Breast epithelium (tissue), 3 donors: ENCODE data around the gene COPS7B.

ENCODE experiments used
- POLR2A ChIP-seq: fragments of 450-650 bp; IDR thresholded peaks from one replicate; pipeline ENCODE4 v1.6.1; 2016; ENCODE audit warnings: antibody characterized with exemption, mild to moderate bottlenecking, moderate library complexity
- POLR2AphosphoS5 ChIP-seq, 3 donors: sonication (generic); formaldehyde crosslinking; IDR thresholded peaks; one replicate each; pipeline ENCODE4 v1.6.1; 2017; ENCODE audit warnings: antibody characterized with exemption in 3 of 3
- TF ChIP-seq, protein P1 (sequence below), 3 donors: fragments of 450-650 bp; IDR thresholded peaks; one replicate each; pipeline ENCODE4 v1.5.1; 2016 to 2017; ENCODE audit warnings: antibody characterized with exemption in 3 of 3, mild to moderate bottlenecking in 3 of 3, moderate library complexity in 3 of 3

DNA sequence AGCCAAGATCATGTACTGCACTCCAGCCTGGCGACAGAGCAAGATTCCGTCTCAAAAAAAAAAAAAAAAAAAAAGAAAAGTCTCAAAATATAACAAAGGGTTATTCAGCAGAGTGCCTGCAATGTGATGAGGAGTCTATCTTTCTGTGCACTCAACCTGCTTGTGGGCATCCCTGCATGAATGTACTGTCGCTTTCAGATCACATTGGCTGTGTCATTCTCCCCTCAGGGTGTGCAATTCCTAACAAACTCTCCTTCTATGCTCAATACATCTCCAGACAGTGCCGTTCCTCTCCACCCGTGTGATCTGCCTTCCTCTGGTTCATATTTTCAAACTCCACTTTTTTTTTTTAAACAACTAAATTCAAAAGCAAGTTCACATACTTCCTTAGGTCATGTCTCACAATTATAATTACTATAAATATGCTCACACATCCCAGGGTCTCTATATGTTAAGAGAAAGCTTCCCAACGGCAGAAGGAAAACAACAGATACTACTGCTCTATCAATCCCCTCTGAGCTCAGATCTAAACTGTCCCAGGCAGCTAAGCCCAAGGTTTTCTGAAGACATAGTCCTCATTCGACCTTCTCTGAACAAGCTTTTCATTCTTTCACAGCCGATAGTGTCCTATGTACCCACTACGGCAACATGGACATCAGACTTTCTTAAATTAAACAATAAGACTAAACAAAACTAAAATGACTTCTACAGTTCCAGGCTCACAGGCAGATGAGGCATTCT, 42.7 kb upstream of the COPS7B start:
- TF ChIP-seq, protein P1, sequence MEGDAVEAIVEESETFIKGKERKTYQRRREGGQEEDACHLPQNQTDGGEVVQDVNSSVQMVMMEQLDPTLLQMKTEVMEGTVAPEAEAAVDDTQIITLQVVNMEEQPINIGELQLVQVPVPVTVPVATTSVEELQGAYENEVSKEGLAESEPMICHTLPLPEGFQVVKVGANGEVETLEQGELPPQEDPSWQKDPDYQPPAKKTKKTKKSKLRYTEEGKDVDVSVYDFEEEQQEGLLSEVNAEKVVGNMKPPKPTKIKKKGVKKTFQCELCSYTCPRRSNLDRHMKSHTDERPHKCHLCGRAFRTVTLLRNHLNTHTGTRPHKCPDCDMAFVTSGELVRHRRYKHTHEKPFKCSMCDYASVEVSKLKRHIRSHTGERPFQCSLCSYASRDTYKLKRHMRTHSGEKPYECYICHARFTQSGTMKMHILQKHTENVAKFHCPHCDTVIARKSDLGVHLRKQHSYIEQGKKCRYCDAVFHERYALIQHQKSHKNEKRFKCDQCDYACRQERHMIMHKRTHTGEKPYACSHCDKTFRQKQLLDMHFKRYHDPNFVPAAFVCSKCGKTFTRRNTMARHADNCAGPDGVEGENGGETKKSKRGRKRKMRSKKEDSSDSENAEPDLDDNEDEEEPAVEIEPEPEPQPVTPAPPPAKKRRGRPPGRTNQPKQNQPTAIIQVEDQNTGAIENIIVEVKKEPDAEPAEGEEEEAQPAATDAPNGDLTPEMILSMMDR (IDR thresholded peaks at IDR 0.05): no peak
- TF ChIP-seq POLR2AphosphoS5 (IDR thresholded peaks at IDR 0.05) (no peak), POLR2A (no peak)
